ENCODE data around the gene TTLL5. TPM values are rescaled to one million over a fixed set of nuclear protein-coding genes. Genes with fewer than 3 reads are reported as not detected.

The TTLL5 gene
- total RNA-seq, 1 donor from 2014 or later = 29.6 TPM

- H3K27ac Mint-ChIP-seq = no peak overlapping the region
- no peaks in the 10 kb centered on the region for H3K27me3 Mint-ChIP-seq (ENCODE audit: low read depth)
- intact Hi-C loops (cut with micrococcal nuclease) = no loop called here
- H3K4me3 Mint-ChIP-seq (ENCODE audit: low read depth) = no peak overlapping the region
- peaks cover 4% of the 10 kb centered on the region for H3K36me3 Mint-ChIP-seq (ENCODE audit: low read depth)
- H3K4me1 Mint-ChIP-seq (ENCODE audit: low read depth) = peaks cover 17% of the 10 kb centered on the region
- no peak for DNase-seq (ENCODE audit: low spot score)
- H3K9me3 Mint-ChIP-seq = no peaks in the 10 kb centered on the region
Measured at GRCh38 chr14:75826599-75826998, 165.6 kb downstream of the TTLL5 start.

- Mint-ChIP-seq H3K9me3 (no peaks in the 10 kb centered on the region), H3K4me3 (ENCODE audit: low read depth) (no peak overlapping the region), H3K27me3 (ENCODE audit: low read depth) (no peaks in the 10 kb centered on the region), H3K27ac (no peak overlapping the region), H3K4me1 (ENCODE audit: low read depth) (peaks cover 17% of the 10 kb centered on the region), H3K36me3 (ENCODE audit: low read depth) (peaks cover 4% of the 10 kb centered on the region)
- DNase-seq (ENCODE audit: low spot score) = no peak
- intact Hi-C loops (cut with micrococcal nuclease) = no loop called here
Measured at GRCh38 chr14:75827331-75827730, 166.3 kb downstream of the TTLL5 start.

GRCh38 chr14:75829316-75829715 lies 168.3 kb downstream of the TTLL5 start:
- H3K9me3 Mint-ChIP-seq = no peaks in the 10 kb centered on the region
- H3K4me1 Mint-ChIP-seq (ENCODE audit: low read depth) = peaks cover 10% of the 10 kb centered on the region
- no peaks in the 10 kb centered on the region for H3K27me3 Mint-ChIP-seq (ENCODE audit: low read depth)
- no peak overlapping the region for H3K27ac Mint-ChIP-seq
- no peak overlapping the region for H3K4me3 Mint-ChIP-seq (ENCODE audit: low read depth)
- intact Hi-C loops (cut with micrococcal nuclease) = no loop called here
- no peak for DNase-seq (ENCODE audit: low spot score)
- peaks cover 8% of the 10 kb centered on the region for H3K36me3 Mint-ChIP-seq (ENCODE audit: low read depth)

- Mint-ChIP-seq H3K27me3 (ENCODE audit: low read depth) (no peaks in the 10 kb centered on the region), H3K4me1 (ENCODE audit: low read depth) (peaks cover 9% of the 10 kb centered on the region), H3K27ac (peak overlapping the region; percentile 56), H3K4me3 (ENCODE audit: low read depth) (no peak overlapping the region), H3K36me3 (ENCODE audit: low read depth) (peaks cover 11% of the 10 kb centered on the region), H3K9me3 (peaks cover 3% of the 10 kb centered on the region)
- intact Hi-C loops (cut with micrococcal nuclease) = no loop called here
- DNase-seq (ENCODE audit: low spot score) = peak; percentile 44
Measured at GRCh38 chr14:75831455-75831854, 170.4 kb downstream of the TTLL5 start.

GRCh38 chr14:75831952-75832351 lies 170.9 kb downstream of the TTLL5 start:
- no peak for DNase-seq (ENCODE audit: low spot score)
- no peak overlapping the region for H3K27ac Mint-ChIP-seq
- no peak overlapping the region for H3K4me3 Mint-ChIP-seq (ENCODE audit: low read depth)
- intact Hi-C loops (cut with micrococcal nuclease) = no loop called here
- peaks cover 11% of the 10 kb centered on the region for H3K36me3 Mint-ChIP-seq (ENCODE audit: low read depth)
- H3K9me3 Mint-ChIP-seq = peaks cover 3% of the 10 kb centered on the region
- H3K27me3 Mint-ChIP-seq (ENCODE audit: low read depth) = no peaks in the 10 kb centered on the region
- H3K4me1 Mint-ChIP-seq (ENCODE audit: low read depth) = peaks cover 9% of the 10 kb centered on the region

GRCh38 chr14:75832621-75833297 lies 171.7 kb downstream of the TTLL5 start:
- Mint-ChIP-seq H3K4me3 (ENCODE audit: low read depth) (no peak overlapping the region), H3K36me3 (ENCODE audit: low read depth) (peaks cover 15% of the 10 kb centered on the region)

GRCh38 chr14:75833326-75834020 lies 172.4 kb downstream of the TTLL5 start:
- H3K4me1 Mint-ChIP-seq (ENCODE audit: low read depth) = peaks cover 9% of the 10 kb centered on the region
- peaks cover 15% of the 10 kb centered on the region for H3K36me3 Mint-ChIP-seq (ENCODE audit: low read depth)
- H3K9me3 Mint-ChIP-seq = peaks cover 3% of the 10 kb centered on the region
- DNase-seq (ENCODE audit: low spot score) = no peak
- H3K27ac Mint-ChIP-seq = no peak overlapping the region
- H3K4me3 Mint-ChIP-seq (ENCODE audit: low read depth) = no peak overlapping the region
- H3K27me3 Mint-ChIP-seq (ENCODE audit: low read depth) = no peaks in the 10 kb centered on the region
- intact Hi-C loops (cut with micrococcal nuclease) = no loop called here

More at GRCh38 chr14:75832621-75833297, 171.7 kb downstream of the TTLL5 start:
- H3K27me3 Mint-ChIP-seq (ENCODE audit: low read depth) = no peaks in the 10 kb centered on the region
- no peak overlapping the region for H3K27ac Mint-ChIP-seq
- intact Hi-C loops (cut with micrococcal nuclease) = no loop called here
- peaks cover 3% of the 10 kb centered on the region for H3K9me3 Mint-ChIP-seq
- DNase-seq (ENCODE audit: low spot score) = no peak
- H3K4me1 Mint-ChIP-seq (ENCODE audit: low read depth) = peaks cover 9% of the 10 kb centered on the region

GRCh38 chr14:75835156-75835725 lies 174.2 kb downstream of the TTLL5 start:
- H3K27ac Mint-ChIP-seq = no peak overlapping the region
- H3K4me3 Mint-ChIP-seq (ENCODE audit: low read depth) = no peak overlapping the region

GRCh38 chr14:75835737-75836136 lies 174.7 kb downstream of the TTLL5 start:
- Mint-ChIP-seq H3K4me3 (ENCODE audit: low read depth) (no peak overlapping the region), H3K36me3 (ENCODE audit: low read depth) (peaks cover 33% of the 10 kb centered on the region), H3K27ac (no peak overlapping the region), H3K4me1 (ENCODE audit: low read depth) (peaks cover 9% of the 10 kb centered on the region), H3K27me3 (ENCODE audit: low read depth) (no peaks in the 10 kb centered on the region), H3K9me3 (peaks cover 16% of the 10 kb centered on the region)
- intact Hi-C loops (cut with micrococcal nuclease) = no loop called here
- DNase-seq (ENCODE audit: low spot score) = no peak

More at GRCh38 chr14:75835156-75835725, 174.2 kb downstream of the TTLL5 start:
- H3K9me3 Mint-ChIP-seq = peaks cover 16% of the 10 kb centered on the region
- no peak for DNase-seq (ENCODE audit: low spot score)
- H3K36me3 Mint-ChIP-seq (ENCODE audit: low read depth) = peaks cover 28% of the 10 kb centered on the region
- no peaks in the 10 kb centered on the region for H3K27me3 Mint-ChIP-seq (ENCODE audit: low read depth)
- peaks cover 9% of the 10 kb centered on the region for H3K4me1 Mint-ChIP-seq (ENCODE audit: low read depth)
- intact Hi-C loops (cut with micrococcal nuclease) = no loop called here

GRCh38 chr14:75837151-75837787 lies 176.2 kb downstream of the TTLL5 start:
- intact Hi-C loops (cut with micrococcal nuclease) = no loop called here
- Mint-ChIP-seq H3K4me1 (ENCODE audit: low read depth) (peaks cover 3% of the 10 kb centered on the region), H3K27me3 (ENCODE audit: low read depth) (no peaks in the 10 kb centered on the region), H3K9me3 (peaks cover 16% of the 10 kb centered on the region), H3K36me3 (ENCODE audit: low read depth) (peaks cover 34% of the 10 kb centered on the region), H3K4me3 (ENCODE audit: low read depth) (no peak overlapping the region), H3K27ac (no peak overlapping the region)
- no peak for DNase-seq (ENCODE audit: low spot score)

- Mint-ChIP-seq H3K27ac (no peak overlapping the region), H3K4me3 (ENCODE audit: low read depth) (no peak overlapping the region)
- intact Hi-C loops (cut with micrococcal nuclease) = no loop called here
Measured at GRCh38 chr14:75840911-75841310, 179.9 kb downstream of the TTLL5 start.

GRCh38 chr14:75842551-75842950 lies 181.5 kb downstream of the TTLL5 start:
- Mint-ChIP-seq H3K27me3 (ENCODE audit: low read depth) (no peaks in the 10 kb centered on the region), H3K9me3 (peaks cover 13% of the 10 kb centered on the region), H3K27ac (no peak overlapping the region), H3K36me3 (ENCODE audit: low read depth) (peaks cover 20% of the 10 kb centered on the region), H3K4me3 (ENCODE audit: low read depth) (no peak overlapping the region), H3K4me1 (ENCODE audit: low read depth) (no peaks in the 10 kb centered on the region)
- no peak for DNase-seq (ENCODE audit: low spot score)
- intact Hi-C loops (cut with micrococcal nuclease) = no loop called here

More at GRCh38 chr14:75840911-75841310, 179.9 kb downstream of the TTLL5 start:
- no peak for DNase-seq (ENCODE audit: low spot score)
- Mint-ChIP-seq H3K9me3 (peaks cover 16% of the 10 kb centered on the region), H3K27me3 (ENCODE audit: low read depth) (no peaks in the 10 kb centered on the region), H3K36me3 (ENCODE audit: low read depth) (peaks cover 27% of the 10 kb centered on the region), H3K4me1 (ENCODE audit: low read depth) (no peaks in the 10 kb centered on the region)

GRCh38 chr14:75844486-75844885 lies 183.4 kb downstream of the TTLL5 start:
- Mint-ChIP-seq H3K27me3 (ENCODE audit: low read depth) (no peaks in the 10 kb centered on the region), H3K4me3 (ENCODE audit: low read depth) (no peak overlapping the region), H3K36me3 (ENCODE audit: low read depth) (peaks cover 12% of the 10 kb centered on the region), H3K27ac (no peak overlapping the region), H3K4me1 (ENCODE audit: low read depth) (no peaks in the 10 kb centered on the region), H3K9me3 (peaks cover 6% of the 10 kb centered on the region)
- DNase-seq (ENCODE audit: low spot score) = no peak
- intact Hi-C loops (cut with micrococcal nuclease) = no loop called here

All from activated T-helper 2 cell treated with anti-CD3 and anti-CD28 coated beads, Interferon-gamma antibody, Interleukin-2, Interleukin-4, amounts not matched to agents 10 μg/mL and 5 μg/mL and 100 μg/mL, durations not matched to agents 14 hours and 24 hours and 36 hours (primary cell).